IgD-negative memory B cell (primary cell): ENCODE results near the gene BZW2. TPM values are rescaled to one million over a fixed set of nuclear protein-coding genes. Genes with fewer than 3 reads are reported as not detected.
A peak's percentile ranks its signal among the peaks of the same experiment; 100 is the strongest.

Experiments used
- H3K27ac Mint-ChIP-seq, 3 donors: one replicate each; pipeline ENCODE4 v1.8.0; 2020 to 2022; ENCODE audit warnings: mild to moderate bottlenecking in 3 of 3, mixed read lengths in 3 of 3, moderate library complexity in 1 of 3
- H3K27me3 Mint-ChIP-seq: one replicate; pipeline ENCODE4 v1.8.0; 2021; ENCODE audit warnings: mixed read lengths
- H3K36me3 Mint-ChIP-seq: one replicate; pipeline ENCODE4 v1.8.0; 2020; ENCODE audit warnings: mild to moderate bottlenecking, mixed read lengths
- H3K4me1 Mint-ChIP-seq, 3 donors: one replicate each; pipeline ENCODE4 v1.8.0; 2020 to 2022; ENCODE audit warnings: mixed read lengths in 3 of 3, mild to moderate bottlenecking in 1 of 3
- H3K4me3 Mint-ChIP-seq, 4 donors: one replicate each; pipeline ENCODE4 v1.8.0; 2020 to 2022; ENCODE audit warnings: mild to moderate bottlenecking in 4 of 4, mixed read lengths in 4 of 4, moderate library complexity in 3 of 4
- H3K9me3 Mint-ChIP-seq, 3 donors: one replicate each; pipeline ENCODE4 v1.8.0; 2020 to 2021; ENCODE audit warnings: mixed read lengths in 3 of 3, mild to moderate bottlenecking in 1 of 3
- polyA plus RNA-seq: library from polyadenylated mRNA; unstranded; fragments of 300-500 nt; fragmentation: Illumina TruSeq; gene quantifications from one replicate; pipeline ENCODE4 v1.2.3, GENCODE V29; 2021

The BZW2 gene
- polyA plus RNA-seq, 1 donor from 2014 or later = 43.8 TPM

DNA sequence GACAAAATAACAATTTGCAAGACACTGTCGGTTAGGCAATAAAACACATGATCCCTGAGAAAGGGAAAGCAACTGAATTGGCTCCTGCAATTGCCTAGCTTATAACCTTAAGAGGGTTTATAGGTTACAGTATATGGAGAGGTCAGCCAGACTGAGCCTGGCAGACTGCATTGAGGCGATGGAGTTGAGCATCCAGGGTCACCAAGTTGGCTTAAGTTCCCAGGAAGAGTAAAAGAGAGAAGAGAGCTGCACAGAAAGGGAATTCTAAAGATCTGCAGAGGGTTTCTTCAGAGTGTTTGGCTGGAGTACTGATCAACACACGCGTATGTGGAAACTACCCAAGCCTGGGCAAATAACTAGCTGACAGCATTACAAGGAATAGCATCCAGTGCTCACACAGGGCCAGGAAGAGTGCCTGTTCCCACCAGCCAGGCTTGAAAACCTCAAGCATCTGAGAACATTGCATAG is 11.7 kb upstream of the BZW2 start:
- Mint-ChIP-seq H3K4me1 (peaks cover 0 to 13% (median 6%) of the 10 kb centered on the region in 3 donors), H3K36me3 (peaks cover 2% of the 10 kb centered on the region), H3K27ac (no peak overlapping the region), H3K27me3 (no peaks in the 10 kb centered on the region), H3K4me3 (no peak overlapping the region), H3K9me3 (no peaks in the 10 kb centered on the region)

GRCh38 chr7:16636555-16637101 is 9.4 kb upstream of the BZW2 start:
- Mint-ChIP-seq H3K4me1 (peaks cover 0 to 13% (median 3%) of the 10 kb centered on the region in 3 donors), H3K36me3 (peaks cover 2% of the 10 kb centered on the region), H3K27me3 (no peaks in the 10 kb centered on the region), H3K4me3 (no peak overlapping the region), H3K27ac (no peak overlapping the region), H3K9me3 (no peaks in the 10 kb centered on the region)

DNA sequence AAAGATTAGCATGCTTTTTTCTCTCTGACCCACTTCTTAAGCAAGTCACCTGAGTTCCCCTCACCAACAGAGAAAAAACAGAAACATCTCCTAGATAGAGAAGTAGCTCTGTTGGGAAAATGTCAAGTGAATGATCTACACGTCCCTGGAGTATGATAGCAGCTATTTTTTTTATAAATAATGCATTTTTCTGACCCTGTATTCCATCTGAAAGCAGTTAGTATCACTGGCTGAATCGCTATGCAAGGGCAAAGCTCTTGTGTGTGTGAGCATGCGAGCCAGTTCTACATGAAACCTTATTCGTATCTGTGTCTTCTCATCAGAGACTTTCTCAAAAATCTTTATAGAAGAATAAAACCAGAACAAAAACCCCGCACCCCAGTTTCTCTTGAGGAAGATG is 8.6 kb upstream of the BZW2 start:
- H3K27ac Mint-ChIP-seq = no peak overlapping the region
- peak overlapping the region in 1 of 4 donors; percentile 48 for H3K4me3 Mint-ChIP-seq
- H3K27me3 Mint-ChIP-seq = no peaks in the 10 kb centered on the region
- H3K4me1 Mint-ChIP-seq = peaks cover 4 to 19% (median 6%) of the 10 kb centered on the region in 3 donors
- peaks cover 2% of the 10 kb centered on the region for H3K36me3 Mint-ChIP-seq
- H3K9me3 Mint-ChIP-seq = no peaks in the 10 kb centered on the region

- Mint-ChIP-seq H3K4me3 (no peak overlapping the region), H3K27ac (no peak overlapping the region)
These were observed 7.4 kb upstream of the BZW2 start for GRCh38 chr7:16638282-16639280.

GRCh38 chr7:16644157-16644556 is 1.8 kb upstream of the BZW2 start:
- Mint-ChIP-seq H3K27ac (peak overlapping the region; percentile 80 to 97 (median 88)), H3K4me1 (peaks cover 26 to 45% (median 37%) of the 10 kb centered on the region in 3 donors), H3K9me3 (no peaks in the 10 kb centered on the region), H3K4me3 (peak overlapping the region; percentile 87 to 100 (median 100)), H3K36me3 (no peaks in the 10 kb centered on the region), H3K27me3 (no peaks in the 10 kb centered on the region)

More at GRCh38 chr7:16638282-16639280, 7.4 kb upstream of the BZW2 start:
- H3K27me3 Mint-ChIP-seq = no peaks in the 10 kb centered on the region
- H3K36me3 Mint-ChIP-seq = peaks cover 2% of the 10 kb centered on the region
- H3K9me3 Mint-ChIP-seq = no peaks in the 10 kb centered on the region
- H3K4me1 Mint-ChIP-seq = peaks cover 6 to 22% (median 14%) of the 10 kb centered on the region in 3 donors

DNA sequence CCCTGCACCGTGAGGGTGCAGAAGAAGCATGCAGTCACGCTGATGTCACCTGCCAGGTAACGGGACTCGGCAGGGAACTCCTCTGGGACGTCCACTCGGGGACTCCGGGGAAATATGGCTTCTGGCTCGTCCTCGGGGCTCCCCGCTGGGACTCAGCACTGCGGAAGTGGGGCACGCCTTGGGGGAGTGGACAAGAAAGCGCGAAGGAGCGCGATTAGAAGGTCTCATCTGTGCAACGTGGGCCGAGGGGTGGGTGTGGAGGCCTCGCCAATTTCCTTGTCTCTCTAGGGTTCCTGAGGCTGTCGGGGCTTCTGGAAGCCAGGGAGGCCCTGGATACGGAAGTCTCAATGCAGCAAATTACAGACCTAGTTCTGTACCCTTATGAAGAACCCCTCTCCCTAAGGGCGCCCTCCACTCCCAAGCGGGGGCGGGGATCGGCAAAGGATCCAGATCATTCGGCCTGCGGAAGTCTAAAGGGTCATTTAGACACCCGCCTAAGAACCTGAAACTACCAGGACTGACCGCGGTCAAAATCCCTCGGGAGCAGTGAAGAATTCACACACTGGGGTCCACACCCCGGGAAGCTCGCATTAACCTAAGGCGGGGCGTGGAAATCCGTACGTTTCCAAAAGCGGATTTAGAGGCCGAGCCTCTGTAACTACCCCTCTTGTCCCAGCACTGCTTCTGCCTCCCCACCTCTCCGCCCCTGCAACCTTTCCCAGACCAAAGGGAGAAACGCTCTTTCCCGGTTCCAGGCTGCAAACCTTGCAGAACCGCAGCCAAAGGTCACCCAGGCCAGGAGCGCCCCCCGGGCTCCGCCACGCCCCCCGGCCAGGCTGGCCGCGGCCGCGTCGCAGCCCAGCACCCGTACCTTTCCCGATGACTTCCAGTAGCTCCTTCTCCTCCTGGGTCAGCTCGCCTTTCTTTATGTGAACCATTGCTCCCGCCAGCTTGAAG is 1.1 kb upstream of the BZW2 start:
- H3K27me3 Mint-ChIP-seq = no peaks in the 10 kb centered on the region
- H3K4me1 Mint-ChIP-seq = peaks cover 26 to 47% (median 38%) of the 10 kb centered on the region in 3 donors

GRCh38 chr7:16646472-16647072 is 591 bp downstream of the BZW2 start:
- Mint-ChIP-seq H3K27ac (peak overlapping the region; percentile 80 to 99 (median 97)), H3K36me3 (peaks cover 2% of the 10 kb centered on the region), H3K4me3 (peak overlapping the region; percentile 87 to 100 (median 100)), H3K9me3 (no peaks in the 10 kb centered on the region), H3K4me1 (peaks cover 28 to 53% (median 42%) of the 10 kb centered on the region in 3 donors), H3K27me3 (no peaks in the 10 kb centered on the region)

More for the DNA sequence above, 1.1 kb upstream of the BZW2 start:
- H3K27ac Mint-ChIP-seq = peak overlapping the region; percentile 80 to 99 (median 97)
- H3K4me3 Mint-ChIP-seq = peak overlapping the region; percentile 87 to 100 (median 100)
- no peaks in the 10 kb centered on the region for H3K9me3 Mint-ChIP-seq
- no peaks in the 10 kb centered on the region for H3K36me3 Mint-ChIP-seq

GRCh38 chr7:16647435-16647960 is 1.5 kb downstream of the BZW2 start:
- H3K9me3 Mint-ChIP-seq = no peaks in the 10 kb centered on the region
- H3K27me3 Mint-ChIP-seq = no peaks in the 10 kb centered on the region
- H3K27ac Mint-ChIP-seq = peak overlapping the region in 1 of 3 donors; percentile 33
- peaks cover 27 to 49% (median 37%) of the 10 kb centered on the region in 3 donors for H3K4me1 Mint-ChIP-seq
- H3K36me3 Mint-ChIP-seq = peaks cover 2% of the 10 kb centered on the region
- H3K4me3 Mint-ChIP-seq = peak overlapping the region; percentile 87 to 100 (median 100)

- no peaks in the 10 kb centered on the region for H3K9me3 Mint-ChIP-seq
- peaks cover 2% of the 10 kb centered on the region for H3K36me3 Mint-ChIP-seq
- H3K27me3 Mint-ChIP-seq = no peaks in the 10 kb centered on the region
- peak overlapping the region in 2 of 4 donors; percentile 40 to 87 for H3K4me3 Mint-ChIP-seq
- peaks cover 29 to 46% (median 39%) of the 10 kb centered on the region in 3 donors for H3K4me1 Mint-ChIP-seq
- peak overlapping the region in 1 of 3 donors; percentile 22 for H3K27ac Mint-ChIP-seq
These were observed 2.6 kb downstream of the BZW2 start for GRCh38 chr7:16648551-16648950.

- Mint-ChIP-seq H3K36me3 (peaks cover 2% of the 10 kb centered on the region), H3K9me3 (no peaks in the 10 kb centered on the region), H3K4me1 (peaks cover 26 to 40% (median 40%) of the 10 kb centered on the region in 3 donors), H3K27me3 (no peaks in the 10 kb centered on the region), H3K4me3 (peak overlapping the region in 1 of 4 donors; percentile 87), H3K27ac (peak overlapping the region in 1 of 3 donors; percentile 46)
These were observed 3.2 kb downstream of the BZW2 start for GRCh38 chr7:16649196-16649595.

GRCh38 chr7:16650266-16650665 is 4.3 kb downstream of the BZW2 start:
- no peaks in the 10 kb centered on the region for H3K27me3 Mint-ChIP-seq
- no peak overlapping the region for H3K27ac Mint-ChIP-seq
- H3K4me3 Mint-ChIP-seq = no peak overlapping the region
- no peaks in the 10 kb centered on the region for H3K9me3 Mint-ChIP-seq
- peaks cover 2% of the 10 kb centered on the region for H3K36me3 Mint-ChIP-seq
- H3K4me1 Mint-ChIP-seq = peaks cover 23 to 40% (median 39%) of the 10 kb centered on the region in 3 donors

DNA sequence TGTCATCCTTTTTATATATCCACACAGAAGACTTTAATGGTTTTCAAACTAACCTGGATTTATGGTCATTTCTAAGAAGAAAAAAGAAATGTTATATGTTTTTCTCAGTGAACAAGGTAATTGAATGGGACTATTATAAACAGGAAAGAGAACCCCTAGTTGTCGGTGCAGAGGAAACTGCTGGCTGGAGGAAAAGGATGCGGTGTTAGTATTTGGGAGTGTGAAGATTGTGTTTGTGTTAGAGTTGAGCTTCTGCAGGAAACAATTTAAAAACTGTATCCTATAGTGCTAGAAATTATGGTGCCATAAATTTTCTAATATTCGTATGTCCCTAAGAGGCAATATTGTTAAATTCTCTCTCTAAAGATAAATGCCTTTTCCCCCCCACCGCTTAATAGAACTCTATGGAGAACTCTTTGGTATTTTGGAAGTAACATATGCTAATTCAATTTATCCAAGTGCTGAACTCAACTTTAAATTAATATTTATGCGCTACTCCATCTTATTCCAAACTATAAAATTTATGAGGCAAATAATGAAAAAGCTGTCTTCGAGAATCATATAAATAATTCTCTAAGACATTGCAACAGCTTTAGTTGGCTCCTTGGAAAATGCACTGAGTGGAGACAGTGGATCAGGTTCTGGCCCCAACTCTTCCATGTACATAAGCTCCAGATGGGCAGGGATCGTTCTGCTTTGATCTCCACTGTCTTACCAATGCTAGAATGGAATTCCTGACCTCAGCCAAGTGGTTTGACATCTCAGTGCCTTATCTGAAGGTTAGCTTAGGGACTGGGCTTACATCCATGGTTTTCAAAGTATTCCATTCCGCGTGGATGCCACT is 5.6 kb downstream of the BZW2 start:
- Mint-ChIP-seq H3K36me3 (peaks cover 2% of the 10 kb centered on the region), H3K27me3 (no peaks in the 10 kb centered on the region), H3K4me1 (peaks cover 24 to 42% (median 39%) of the 10 kb centered on the region in 3 donors), H3K4me3 (no peak overlapping the region), H3K27ac (no peak overlapping the region), H3K9me3 (no peaks in the 10 kb centered on the region)

GRCh38 chr7:16652240-16652583 is 6.2 kb downstream of the BZW2 start:
- peaks cover 2% of the 10 kb centered on the region for H3K36me3 Mint-ChIP-seq
- no peaks in the 10 kb centered on the region for H3K9me3 Mint-ChIP-seq
- H3K4me1 Mint-ChIP-seq = peaks cover 18 to 40% (median 36%) of the 10 kb centered on the region in 3 donors
- H3K27ac Mint-ChIP-seq = no peak overlapping the region
- no peaks in the 10 kb centered on the region for H3K27me3 Mint-ChIP-seq
- H3K4me3 Mint-ChIP-seq = no peak overlapping the region
